Neuronal stem cell (in vitro differentiated cells): ENCODE measurements around the gene IBA57.

ENCODE experiments used
- DNase-seq: peaks from one replicate; pipeline ENCODE4 v3.0.0-alpha.2; 2013; ENCODE audit warnings: low spot score
- H2AFZ ChIP-seq: one replicate; pipeline ENCODE4 v1.6.1; 2013; ENCODE audit warnings: mild to moderate bottlenecking, low read length, inconsistent platforms
- H2AK5ac ChIP-seq: 2 replicates; pipeline ENCODE4 v1.6.1; 2013; ENCODE audit warnings: low read depth, mild to moderate bottlenecking, inconsistent platforms, low read length, moderate library complexity, mixed read lengths
- H2BK120ac ChIP-seq: 2 replicates; pipeline ENCODE4 v1.6.1; 2013; ENCODE audit warnings: low read depth, mild to moderate bottlenecking, inconsistent platforms, low read length, moderate library complexity, mixed read lengths
- H2BK12ac ChIP-seq: one replicate; pipeline ENCODE4 v1.6.1; 2013; ENCODE audit warnings: low read length, inconsistent platforms
- H2BK15ac ChIP-seq: 2 replicates; pipeline ENCODE4 v1.6.1; 2013; ENCODE audit warnings: mild to moderate bottlenecking, low read length, inconsistent platforms, mixed read lengths
- H2BK5ac ChIP-seq: one replicate; pipeline ENCODE4 v1.6.1; 2013; ENCODE audit warnings: inconsistent platforms, mild to moderate bottlenecking, low read length, moderate library complexity
- H3K14ac ChIP-seq: one replicate; pipeline ENCODE4 v1.6.1; 2013; ENCODE audit warnings: low read length, inconsistent platforms
- H3K18ac ChIP-seq: 2 replicates; pipeline ENCODE4 v1.6.1; 2013; ENCODE audit warnings: low read length, inconsistent platforms
- H3K23ac ChIP-seq: 2 replicates; pipeline ENCODE4 v1.6.1; 2013; ENCODE audit warnings: low read depth, mild to moderate bottlenecking, mixed read lengths, low read length, inconsistent platforms; ENCODE audit not compliant: poor library complexity
- H3K27ac ChIP-seq: replicated peaks from 3 replicates; pipeline ENCODE4 v1.5.1; 2013; ENCODE audit warnings: low read length, inconsistent platforms
- H3K27me3 ChIP-seq, 3 experiments: 2 replicates each; pipeline ENCODE4 v1.6.1; 2013; ENCODE audit warnings: low read length in 3 of 3, mild to moderate bottlenecking in 2 of 3, inconsistent platforms in 1 of 3, low read depth in 1 of 3, mixed read lengths in 1 of 3, moderate library complexity in 1 of 3; ENCODE audit not compliant: control insufficient read depth in 3 of 3, insufficient read depth in 3 of 3
- H3K36me3 ChIP-seq, 2 donors: replicated peaks in 1 of 2; 2 replicates each; pipeline ENCODE4 v1.6.1; 2013; ENCODE audit warnings: low read length in 2 of 2; ENCODE audit not compliant: control insufficient read depth in 2 of 2, insufficient read depth in 2 of 2
- H3K4ac ChIP-seq: 2 replicates; pipeline ENCODE4 v1.6.1; 2013; ENCODE audit warnings: inconsistent platforms, mild to moderate bottlenecking, low read length, moderate library complexity
- H3K4me1 ChIP-seq, 2 donors: 1 replicate in 1 of 2; 2 replicates in 1 of 2; pipeline ENCODE4 v1.6.1; 2013; ENCODE audit warnings: low read length in 2 of 2, low read depth in 1 of 2; ENCODE audit not compliant: control insufficient read depth in 2 of 2, insufficient read depth in 1 of 2
- H3K4me2 ChIP-seq: one replicate; pipeline ENCODE4 v1.6.1; 2013; ENCODE audit warnings: mild to moderate bottlenecking, low read length, inconsistent platforms; ENCODE audit not compliant: insufficient read depth, poor library complexity, severe bottlenecking
- H3K4me3 ChIP-seq, 2 donors: 2 replicates each; pipeline ENCODE4 v1.5.1; 2013; ENCODE audit warnings: low read length in 2 of 2, mild to moderate bottlenecking in 2 of 2, inconsistent platforms in 1 of 2, moderate library complexity in 1 of 2
- H3K79me1 ChIP-seq: one replicate; pipeline ENCODE4 v1.6.1; 2013; ENCODE audit warnings: low read depth, mild to moderate bottlenecking, inconsistent platforms, low read length, moderate library complexity
- H3K9ac ChIP-seq: one replicate; pipeline ENCODE4 v1.6.1; 2013; ENCODE audit warnings: mild to moderate bottlenecking, low read depth, low read length, inconsistent platforms; ENCODE audit not compliant: poor library complexity
- H3K9me3 ChIP-seq, 2 donors: replicated peaks in 1 of 2; 2 replicates each; pipeline versions ENCODE3 to v1.6.1; 2013; ENCODE audit warnings: low read length in 2 of 2, mild to moderate bottlenecking in 2 of 2, inconsistent platforms in 1 of 2, low read depth in 1 of 2, mixed read lengths in 1 of 2, moderate library complexity in 1 of 2; ENCODE audit not compliant: control insufficient read depth in 2 of 2, insufficient read depth in 1 of 2
- H4K8ac ChIP-seq: one replicate; pipeline ENCODE4 v1.6.1; 2013; ENCODE audit warnings: low read depth, mild to moderate bottlenecking, inconsistent platforms, low read length, moderate library complexity
- H4K91ac ChIP-seq: one replicate; pipeline ENCODE4 v1.6.1; 2013; ENCODE audit warnings: low read length, low read depth, mild to moderate bottlenecking, inconsistent platforms; ENCODE audit not compliant: poor library complexity
- WGBS, 2 donors: extraction: QIAGEN DNeasy Blood & Tissue Kit; methylation state at CpG; one replicate each; pipeline ENCODE4 v1.1.7; 2013; ENCODE audit warnings: missing lambda C conversion rate in 2 of 2, mixed read lengths in 1 of 2; ENCODE audit not compliant: insufficient read length in 2 of 2, insufficient replicate concordance in 1 of 2; ENCODE audit errors: extremely low coverage in 2 of 2; 5-methylcytosine and 5-hydroxymethylcytosine counted together

The IBA57 gene

GRCh38 chr1:228131766-228132165 is 33.8 kb upstream of the IBA57 start:
- no peak overlapping the region for H3K18ac ChIP-seq
- no peak overlapping the region for H2BK5ac ChIP-seq
- WGBS, 2 donors: no CpG with 5 or more reads among the region's 2 CpGs
- no peaks in the 10 kb centered on the region for H3K4me1 ChIP-seq
- no peak overlapping the region for H3K4me2 ChIP-seq
- H2AK5ac ChIP-seq: no peak overlapping the region
- no peak overlapping the region for H4K8ac ChIP-seq
- no peak overlapping the region for H3K23ac ChIP-seq
- H3K4me3 ChIP-seq: no peak overlapping the region
- H4K91ac ChIP-seq: no peak overlapping the region
- H2BK15ac ChIP-seq: no peak overlapping the region
- H3K4ac ChIP-seq: no peak overlapping the region
- no peaks in the 10 kb centered on the region for H3K9me3 ChIP-seq
- no peaks in the 10 kb centered on the region for H3K36me3 ChIP-seq
- no peak overlapping the region for H2BK12ac ChIP-seq
- H3K79me1 ChIP-seq: no peaks in the 10 kb centered on the region
- peaks cover 0 to 49% (median 19%) of the 10 kb centered on the region in 3 experiments for H3K27me3 ChIP-seq
- H2AFZ ChIP-seq: no peak overlapping the region
- no peak overlapping the region for H2BK120ac ChIP-seq
- H3K9ac ChIP-seq: no peak overlapping the region
- DNase-seq: no peak
- H3K14ac ChIP-seq: no peak overlapping the region
- H3K27ac ChIP-seq: no peak overlapping the region

GRCh38 chr1:228134591-228134990 is 31.0 kb upstream of the IBA57 start:
- peaks cover 0 to 54% (median 22%) of the 10 kb centered on the region in 3 experiments for H3K27me3 ChIP-seq
- H3K4me1 ChIP-seq: no peaks in the 10 kb centered on the region

GRCh38 chr1:228136901-228137300 is 28.7 kb upstream of the IBA57 start:
- H4K91ac ChIP-seq: no peak overlapping the region
- H3K27ac ChIP-seq: no peak overlapping the region
- H2BK12ac ChIP-seq: no peak overlapping the region
- peaks cover 0 to 46% (median 21%) of the 10 kb centered on the region in 3 experiments for H3K27me3 ChIP-seq
- peaks cover 6 to 7% of the 10 kb centered on the region in 2 donors for H3K4me1 ChIP-seq
- H2BK5ac ChIP-seq: no peak overlapping the region
- no peak overlapping the region for H3K18ac ChIP-seq
- no peak overlapping the region for H3K4ac ChIP-seq
- H2BK120ac ChIP-seq: no peak overlapping the region
- no peaks in the 10 kb centered on the region for H3K9me3 ChIP-seq
- no peak overlapping the region for H3K9ac ChIP-seq
- H2AK5ac ChIP-seq: no peak overlapping the region
- no peak overlapping the region for H2BK15ac ChIP-seq
- no peak overlapping the region for H4K8ac ChIP-seq
- no CpG with 5 or more reads among the region's 1 CpG for WGBS, 2 donors
- H2AFZ ChIP-seq: no peak overlapping the region
- no peak for DNase-seq
- H3K14ac ChIP-seq: no peak overlapping the region
- no peak overlapping the region for H3K4me3 ChIP-seq
- no peak overlapping the region for H3K4me2 ChIP-seq
- H3K23ac ChIP-seq: no peak overlapping the region
- peaks cover 12% of the 10 kb centered on the region for H3K79me1 ChIP-seq
- peaks cover 0 to 6% of the 10 kb centered on the region in 2 donors for H3K36me3 ChIP-seq

More at GRCh38 chr1:228134591-228134990, 31.0 kb upstream of the IBA57 start:
- Histone ChIP-seq H2AFZ (no peak overlapping the region), H2BK15ac (no peak overlapping the region), H2BK120ac (no peak overlapping the region), H3K4me2 (no peak overlapping the region), H3K23ac (no peak overlapping the region), H3K14ac (no peak overlapping the region), H4K91ac (no peak overlapping the region), H3K79me1 (no peaks in the 10 kb centered on the region), H3K27ac (no peak overlapping the region), H3K9ac (no peak overlapping the region), H2AK5ac (no peak overlapping the region), H3K4me3 (no peak overlapping the region), H3K9me3 (no peaks in the 10 kb centered on the region), H3K36me3 (no peaks in the 10 kb centered on the region), H2BK5ac (no peak overlapping the region), H2BK12ac (no peak overlapping the region), H3K18ac (no peak overlapping the region), H3K4ac (no peak overlapping the region), H4K8ac (no peak overlapping the region)
- no CpG with 5 or more reads among the region's 12 CpGs for WGBS, 2 donors
- DNase-seq: no peak

GRCh38 chr1:228139406-228139930 is 26.1 kb upstream of the IBA57 start:
- Histone ChIP-seq H2AK5ac (peak overlapping the region; percentile 54), H2BK120ac (no peak overlapping the region), H3K23ac (peak overlapping the region; percentile 95), H3K27me3 (peaks cover 0 to 28% (median 17%) of the 10 kb centered on the region in 3 experiments), H4K91ac (no peak overlapping the region), H3K79me1 (peaks cover 21% of the 10 kb centered on the region), H3K9me3 (no peaks in the 10 kb centered on the region), H3K4ac (no peak overlapping the region), H3K4me2 (peak overlapping the region; percentile 75), H2BK12ac (no peak overlapping the region), H2AFZ (peak overlapping the region; percentile 99), H3K18ac (peak overlapping the region; percentile 81), H3K4me1 (peaks cover 6 to 10% of the 10 kb centered on the region in 2 donors), H3K36me3 (peaks cover 0 to 16% of the 10 kb centered on the region in 2 donors), H2BK5ac (no peak overlapping the region), H3K9ac (peak overlapping the region; percentile 66), H3K14ac (no peak overlapping the region), H3K4me3 (peak overlapping the region; percentile 77 to 96), H4K8ac (no peak overlapping the region), H3K27ac (peak overlapping the region; percentile 77), H2BK15ac (no peak overlapping the region)
- no CpG with 5 or more reads among the region's 30 CpGs for WGBS, 2 donors
- no peak for DNase-seq
